WTC11 (cell line): Measurements from ENCODE around the gene EIF2AK2. TPM values are rescaled to one million over a fixed set of nuclear protein-coding genes. Genes with fewer than 3 reads are reported as not detected.

Source experiments
- ATAC-seq: fragments of 200-7000 bp; cut with Tn5 transposase; 2 replicates; pipeline ENCODE4 v1.10.0; 2021; ENCODE audit warnings: mild to moderate bottlenecking, moderate library complexity
- CTCF ChIA-PET: fragments of 300-600 bp; sonication (Branson Sonifier 250); formaldehyde crosslinking; loops from one replicate; lab custom pipeline; 2021; ENCODE audit warnings: antibody characterized with exemption; lab: Charles Lee
- POLR2A ChIA-PET: fragments of 350-600 bp; sonication (Branson Sonifier 250); formaldehyde crosslinking; loops from one replicate; lab custom pipeline; 2021; ENCODE audit warnings: antibody characterized with exemption; lab: Charles Lee
- DNase-seq: peaks from one replicate; pipeline ENCODE4 v3.0.0; 2021; ENCODE audit warnings: low spot score
- H3K27ac Mint-ChIP-seq: 2 replicates; pipeline ENCODE4 v1.8.0; 2021; ENCODE audit warnings: mixed read lengths
- H3K27me3 Mint-ChIP-seq: 2 replicates; pipeline ENCODE4 v1.8.0; 2021; ENCODE audit warnings: low read depth, mild to moderate bottlenecking, moderate library complexity, mixed read lengths
- H3K36me3 Mint-ChIP-seq: 2 replicates; pipeline ENCODE4 v1.8.0; 2021; ENCODE audit warnings: mixed read lengths
- H3K4me1 Mint-ChIP-seq: 2 replicates; pipeline ENCODE4 v1.8.0; 2022; ENCODE audit warnings: mixed read lengths
- H3K4me3 Mint-ChIP-seq: 2 replicates; pipeline ENCODE4 v1.8.0; 2021; ENCODE audit warnings: mild to moderate bottlenecking, moderate library complexity, mixed read lengths
- H3K9me3 Mint-ChIP-seq: 2 replicates; pipeline ENCODE4 v1.8.0; 2021; ENCODE audit warnings: mixed read lengths
- AR ChIP-seq: fragments of 250-450 bp; sonication (Bioruptor Pico); IDR thresholded peaks from 2 replicates; pipeline ENCODE4 v1.9.0; 2021; ENCODE audit warnings: mild to moderate bottlenecking
- ARID4B ChIP-seq: sonication (generic); formaldehyde crosslinking; IDR thresholded peaks from 2 replicates; pipeline ENCODE4 v1.8.0; 2023; ENCODE audit warnings: missing genetic modification reagents, mild to moderate bottlenecking, borderline replicate concordance
- CREM ChIP-seq: sonication (generic); formaldehyde crosslinking; IDR thresholded peaks from 2 replicates; pipeline ENCODE4 v1.8.1; 2022; ENCODE audit warnings: mild to moderate bottlenecking, missing genetic modification reagents, moderate library complexity
- E2F5 ChIP-seq: sonication (generic); formaldehyde crosslinking; IDR thresholded peaks from 2 replicates; pipeline ENCODE4 v1.8.1; 2022; ENCODE audit warnings: mild to moderate bottlenecking, moderate library complexity, missing genetic modification reagents
- ELF4 ChIP-seq: sonication (generic); formaldehyde crosslinking; IDR thresholded peaks from 2 replicates; pipeline ENCODE4 v1.8.1; 2022; ENCODE audit warnings: low read depth, mild to moderate bottlenecking, moderate library complexity, missing genetic modification reagents
- ERG ChIP-seq: fragments of 250-450 bp; sonication (Bioruptor Pico); IDR thresholded peaks from 2 replicates; pipeline ENCODE4 v1.8.0; 2021; ENCODE audit warnings: mild to moderate bottlenecking
- GRHL2 ChIP-seq: fragments of 250-450 bp; sonication (Bioruptor Pico); IDR thresholded peaks from 2 replicates; pipeline ENCODE4 v1.8.0; 2022; ENCODE audit warnings: mild to moderate bottlenecking, moderate library complexity; ENCODE audit not compliant: insufficient replicate concordance, severe bottlenecking
- HMGA2 ChIP-seq: fragments of 250-450 bp; sonication (Bioruptor Pico); IDR thresholded peaks from 2 replicates; pipeline ENCODE4 v1.4.0; 2021; ENCODE audit warnings: mild to moderate bottlenecking, moderate library complexity
- NFE2L1 ChIP-seq: sonication (generic); formaldehyde crosslinking; IDR thresholded peaks from 2 replicates; pipeline ENCODE4 v1.8.1; 2023; ENCODE audit warnings: missing genetic modification reagents
- TEAD4 ChIP-seq: sonication (generic); formaldehyde crosslinking; IDR thresholded peaks from 2 replicates; pipeline ENCODE4 v1.8.0; 2022; ENCODE audit warnings: mild to moderate bottlenecking, missing genetic modification reagents
- ZNF219 ChIP-seq: sonication (generic); formaldehyde crosslinking; IDR thresholded peaks from 2 replicates; pipeline ENCODE4 v1.8.0; 2023; ENCODE audit warnings: missing genetic modification reagents, mild to moderate bottlenecking, borderline replicate concordance
- ZNF281 ChIP-seq: sonication (generic); formaldehyde crosslinking; IDR thresholded peaks from 2 replicates; pipeline ENCODE4 v1.8.0; 2023; ENCODE audit warnings: mild to moderate bottlenecking, missing genetic modification reagents
- ZNF396 ChIP-seq: fragments of 250-450 bp; sonication (Bioruptor Pico); IDR thresholded peaks from 2 replicates; pipeline ENCODE4 v1.8.0; 2021; ENCODE audit warnings: mild to moderate bottlenecking, moderate library complexity, borderline replicate concordance
- total RNA-seq: library from RNA; stranded (reverse); gene quantifications from 3 replicates; pipeline ENCODE4 v1.2.3, GENCODE V29; 2021
- TF ChIP-seq, protein P1 (sequence below): sonication (generic); formaldehyde crosslinking; IDR thresholded peaks from 2 replicates; pipeline ENCODE4 v1.8.0; 2023; ENCODE audit warnings: missing genetic modification reagents
- TF ChIP-seq, protein P2 (sequence below): sonication (generic); formaldehyde crosslinking; IDR thresholded peaks from 2 replicates; pipeline ENCODE4 v1.8.1; 2023; ENCODE audit warnings: mild to moderate bottlenecking, missing genetic modification reagents
- TF ChIP-seq, protein P3 (sequence below): fragments of 250-450 bp; sonication (Bioruptor Pico); IDR thresholded peaks from 2 replicates; pipeline ENCODE4 v1.9.0; 2021; ENCODE audit warnings: mild to moderate bottlenecking

Gene EIF2AK2
- total RNA-seq, 1 experiment from 2014 or later, result 34.2 TPM

GRCh38 chr2:37096568-37096967 is 60.2 kb downstream of the EIF2AK2 start (continued):
- TF ChIP-seq HMGA2 (CRISPR knock-in tag), result no peak
- TF ChIP-seq AR, result no peak
- TF ChIP-seq ZNF396 (CRISPR knock-in tag), result no peak
- TF ChIP-seq, protein P1, sequence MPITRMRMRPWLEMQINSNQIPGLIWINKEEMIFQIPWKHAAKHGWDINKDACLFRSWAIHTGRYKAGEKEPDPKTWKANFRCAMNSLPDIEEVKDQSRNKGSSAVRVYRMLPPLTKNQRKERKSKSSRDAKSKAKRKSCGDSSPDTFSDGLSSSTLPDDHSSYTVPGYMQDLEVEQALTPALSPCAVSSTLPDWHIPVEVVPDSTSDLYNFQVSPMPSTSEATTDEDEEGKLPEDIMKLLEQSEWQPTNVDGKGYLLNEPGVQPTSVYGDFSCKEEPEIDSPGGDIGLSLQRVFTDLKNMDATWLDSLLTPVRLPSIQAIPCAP (CRISPR knock-in tag), result no peak
- no peak for TF ChIP-seq CREM
- TF ChIP-seq NFE2L1, result no peak
- TF ChIP-seq E2F5 (CRISPR knock-in tag), result no peak
- TF ChIP-seq ARID4B (CRISPR knock-in tag), result no peak
- TF ChIP-seq GRHL2 (CRISPR knock-in tag), result no peak

DNA sequence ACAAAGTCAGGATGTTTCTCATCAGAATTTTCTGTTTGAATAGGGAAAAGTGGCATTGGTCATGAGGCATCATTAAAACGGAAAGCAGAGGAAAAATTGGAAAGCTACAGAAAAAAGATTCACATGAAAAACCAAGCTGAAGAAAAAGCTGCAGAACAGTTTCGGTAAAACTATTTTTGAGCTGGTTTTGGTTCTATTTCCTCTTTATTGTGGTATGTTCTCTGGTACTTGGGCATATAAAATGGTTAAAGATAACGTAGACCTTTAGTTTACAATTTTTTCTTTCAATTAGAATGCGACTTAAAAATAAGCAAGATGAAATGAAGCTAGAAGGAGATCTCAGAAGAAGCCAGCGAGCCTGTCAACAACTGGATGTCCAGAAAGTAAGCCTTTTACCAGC is 64.9 kb downstream of the EIF2AK2 start:
- H3K27me3 Mint-ChIP-seq, result no peaks in the 10 kb centered on the region
- CTCF ChIA-PET, result no interaction called here
- ATAC-seq, result no peak
- no peak overlapping the region for H3K4me3 Mint-ChIP-seq
- no peaks in the 10 kb centered on the region for H3K4me1 Mint-ChIP-seq
- H3K9me3 Mint-ChIP-seq, result no peaks in the 10 kb centered on the region
- H3K36me3 Mint-ChIP-seq, result no peaks in the 10 kb centered on the region
- 0 out of 2 replicates have a peak overlapping the region, but pooled peaks have one; percentile 25 for H3K27ac Mint-ChIP-seq
- no peak for TF ChIP-seq ZNF281 (CRISPR knock-in tag)
- TF ChIP-seq, protein P2, sequence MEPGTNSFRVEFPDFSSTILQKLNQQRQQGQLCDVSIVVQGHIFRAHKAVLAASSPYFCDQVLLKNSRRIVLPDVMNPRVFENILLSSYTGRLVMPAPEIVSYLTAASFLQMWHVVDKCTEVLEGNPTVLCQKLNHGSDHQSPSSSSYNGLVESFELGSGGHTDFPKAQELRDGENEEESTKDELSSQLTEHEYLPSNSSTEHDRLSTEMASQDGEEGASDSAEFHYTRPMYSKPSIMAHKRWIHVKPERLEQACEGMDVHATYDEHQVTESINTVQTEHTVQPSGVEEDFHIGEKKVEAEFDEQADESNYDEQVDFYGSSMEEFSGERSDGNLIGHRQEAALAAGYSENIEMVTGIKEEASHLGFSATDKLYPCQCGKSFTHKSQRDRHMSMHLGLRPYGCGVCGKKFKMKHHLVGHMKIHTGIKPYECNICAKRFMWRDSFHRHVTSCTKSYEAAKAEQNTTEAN (CRISPR knock-in tag), result no peak
- TF ChIP-seq HMGA2 (CRISPR knock-in tag), result no peak
- TF ChIP-seq ZNF219, result no peak
- no peak for TF ChIP-seq TEAD4 (CRISPR knock-in tag)
- TF ChIP-seq ARID4B (CRISPR knock-in tag), result no peak
- TF ChIP-seq ELF4 (CRISPR knock-in tag), result no peak
- no peak for TF ChIP-seq ERG (CRISPR knock-in tag)
- TF ChIP-seq, protein P3, sequence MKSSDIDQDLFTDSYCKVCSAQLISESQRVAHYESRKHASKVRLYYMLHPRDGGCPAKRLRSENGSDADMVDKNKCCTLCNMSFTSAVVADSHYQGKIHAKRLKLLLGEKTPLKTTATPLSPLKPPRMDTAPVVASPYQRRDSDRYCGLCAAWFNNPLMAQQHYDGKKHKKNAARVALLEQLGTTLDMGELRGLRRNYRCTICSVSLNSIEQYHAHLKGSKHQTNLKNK (CRISPR knock-in tag), result no peak
- DNase-seq, result no peak
- POLR2A ChIA-PET, result no interaction called here
